OCI-M1 (cell line): ENCODE measurements around the gene NSDHL.
"Not testable (repeated sequence)": the region's sequence is repeated elsewhere in the genome, so short reads cannot be mapped to it uniquely, and the experiment has no call there.

Source experiments
- DNase-seq: peaks from one replicate; lab custom pipeline; 2025; lab: John Stamatoyannopoulos, UW

Gene NSDHL

GRCh38 chrX:152895121-152895520 is 64.3 kb downstream of the NSDHL start:
- no peak for DNase-seq

DNA sequence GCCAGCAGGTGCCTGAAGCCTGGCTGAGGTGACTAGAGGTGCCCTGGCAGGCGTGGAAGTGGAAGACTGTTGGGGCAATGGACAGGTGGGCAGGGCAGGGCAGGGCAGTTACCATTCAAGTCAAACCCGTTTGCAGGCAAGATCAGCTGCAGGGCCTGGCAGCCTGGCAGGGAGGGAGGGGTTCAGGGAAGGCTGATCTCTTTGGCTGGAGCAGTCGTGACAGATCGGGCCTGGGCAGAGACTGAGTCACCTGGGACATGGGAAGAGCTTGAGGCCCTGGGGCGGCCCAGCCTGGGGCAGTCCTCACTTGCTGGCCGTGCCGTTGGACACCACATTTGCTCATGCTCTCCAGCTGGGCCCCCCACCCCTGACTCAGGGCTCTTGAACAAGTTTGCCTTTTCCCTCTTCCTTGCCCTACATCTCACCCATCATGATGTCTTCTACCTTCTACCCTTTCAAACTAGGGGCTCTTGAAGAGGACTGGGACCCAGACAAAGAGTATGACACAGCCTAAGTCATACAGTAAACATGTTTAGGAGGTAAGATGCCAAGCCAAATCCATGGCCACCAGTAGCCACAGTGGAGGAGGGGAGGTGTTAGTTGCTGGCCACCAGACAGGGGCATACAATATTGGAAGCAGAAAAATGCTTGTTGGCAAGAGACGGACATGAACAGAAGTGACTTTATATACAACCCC is 65.0 kb downstream of the NSDHL start:
- no peak for DNase-seq

- no peak for DNase-seq
These were observed 65.6 kb downstream of the NSDHL start for GRCh38 chrX:152896450-152896849.

- DNase-seq, result no peak
These were observed 66.6 kb downstream of the NSDHL start, which contains the start of gene ZNF185 for GRCh38 chrX:152897222-152898131. Gene ZNF185 (plus strand): TSS chrX:152898067. CDS start chrX:152914490, 16,423 bp downstream.

- no peak for DNase-seq
These were observed 67.6 kb downstream of the NSDHL start for GRCh38 chrX:152898442-152898841.

GRCh38 chrX:152899111-152899873 is 68.4 kb downstream of the NSDHL start:
- no peak for DNase-seq

DNA sequence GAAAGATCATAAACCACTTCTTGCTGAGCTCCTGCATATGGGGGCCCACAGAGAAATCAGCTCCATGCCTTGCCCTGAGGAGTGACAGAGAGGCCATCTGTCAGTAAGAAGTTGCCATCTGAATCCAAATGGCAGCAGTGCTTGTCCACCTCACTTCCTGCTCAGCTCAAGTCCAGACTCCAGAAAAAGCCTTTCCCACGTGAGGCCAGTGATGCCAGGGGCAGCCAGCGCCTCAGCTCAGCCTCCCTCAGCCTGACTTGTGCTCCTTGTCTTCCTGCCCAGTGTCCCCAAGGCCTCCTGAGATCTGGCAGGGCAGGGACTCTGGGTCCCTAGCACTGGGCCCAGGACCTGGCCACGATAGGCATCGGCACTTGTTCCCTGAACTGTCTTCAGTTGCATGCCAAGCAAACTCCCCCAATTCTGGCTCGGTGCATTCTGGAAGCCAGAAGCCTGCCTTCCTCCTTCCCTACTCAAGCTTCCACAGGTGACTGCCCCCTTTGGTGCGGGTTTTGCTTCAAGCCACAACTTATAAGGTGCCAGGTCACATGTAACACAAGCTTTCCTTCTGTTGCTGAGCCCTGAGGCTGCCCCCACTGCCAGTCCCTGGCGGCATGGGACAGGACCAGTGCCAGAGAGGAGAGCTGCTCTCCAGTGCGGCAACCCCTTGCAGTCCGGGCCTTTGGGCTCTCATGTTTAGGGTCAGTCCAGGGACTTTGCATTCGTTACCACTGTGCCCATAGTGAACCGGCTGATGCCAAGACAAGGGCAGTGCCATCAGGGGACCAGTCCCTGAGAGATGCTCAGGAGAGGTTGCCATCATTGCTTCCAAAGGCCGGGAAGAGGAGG is 69.2 kb downstream of the NSDHL start:
- DNase-seq, result no peak

GRCh38 chrX:152900937-152901445 is 70.1 kb downstream of the NSDHL start:
- no peak for DNase-seq

DNA sequence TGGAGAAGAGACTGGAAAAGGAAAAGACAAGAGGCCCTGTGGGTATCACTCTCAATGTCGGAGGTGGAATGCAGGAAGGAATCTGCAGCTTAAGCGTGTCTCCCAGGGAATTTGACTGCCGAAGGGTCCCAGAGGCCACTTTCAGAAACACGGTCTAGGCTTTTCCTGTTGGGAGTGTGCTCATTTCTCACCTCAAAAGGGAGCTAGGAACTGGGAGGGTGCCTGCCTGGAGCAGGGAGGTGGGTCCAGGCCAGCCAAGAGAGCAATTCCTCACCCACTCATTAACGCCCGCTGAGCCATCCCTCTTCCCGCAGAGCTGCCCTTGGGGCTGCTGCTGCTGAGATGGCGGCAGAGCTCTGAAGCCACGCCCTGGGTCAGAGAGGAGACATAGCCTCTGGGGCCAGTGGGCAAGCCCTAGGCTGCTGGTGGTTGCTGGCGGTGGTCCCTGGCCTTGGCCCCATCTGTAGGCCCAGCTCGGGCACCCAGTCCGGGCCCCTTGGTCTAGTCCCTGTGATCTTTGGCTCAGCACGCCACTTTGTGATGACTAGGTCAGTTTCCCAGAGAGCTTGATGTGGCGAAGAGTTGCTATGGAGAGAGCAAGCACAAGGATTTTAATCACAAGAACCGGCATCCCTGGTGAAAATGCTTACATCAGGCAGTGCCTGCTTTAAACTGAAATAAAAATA is 71.1 kb downstream of the NSDHL start:
- DNase-seq, result no peak

- no peak for DNase-seq
These were observed 71.6 kb downstream of the NSDHL start for GRCh38 chrX:152902502-152902820.

GRCh38 chrX:152903589-152903988 is 72.7 kb downstream of the NSDHL start:
- no peak for DNase-seq

DNA sequence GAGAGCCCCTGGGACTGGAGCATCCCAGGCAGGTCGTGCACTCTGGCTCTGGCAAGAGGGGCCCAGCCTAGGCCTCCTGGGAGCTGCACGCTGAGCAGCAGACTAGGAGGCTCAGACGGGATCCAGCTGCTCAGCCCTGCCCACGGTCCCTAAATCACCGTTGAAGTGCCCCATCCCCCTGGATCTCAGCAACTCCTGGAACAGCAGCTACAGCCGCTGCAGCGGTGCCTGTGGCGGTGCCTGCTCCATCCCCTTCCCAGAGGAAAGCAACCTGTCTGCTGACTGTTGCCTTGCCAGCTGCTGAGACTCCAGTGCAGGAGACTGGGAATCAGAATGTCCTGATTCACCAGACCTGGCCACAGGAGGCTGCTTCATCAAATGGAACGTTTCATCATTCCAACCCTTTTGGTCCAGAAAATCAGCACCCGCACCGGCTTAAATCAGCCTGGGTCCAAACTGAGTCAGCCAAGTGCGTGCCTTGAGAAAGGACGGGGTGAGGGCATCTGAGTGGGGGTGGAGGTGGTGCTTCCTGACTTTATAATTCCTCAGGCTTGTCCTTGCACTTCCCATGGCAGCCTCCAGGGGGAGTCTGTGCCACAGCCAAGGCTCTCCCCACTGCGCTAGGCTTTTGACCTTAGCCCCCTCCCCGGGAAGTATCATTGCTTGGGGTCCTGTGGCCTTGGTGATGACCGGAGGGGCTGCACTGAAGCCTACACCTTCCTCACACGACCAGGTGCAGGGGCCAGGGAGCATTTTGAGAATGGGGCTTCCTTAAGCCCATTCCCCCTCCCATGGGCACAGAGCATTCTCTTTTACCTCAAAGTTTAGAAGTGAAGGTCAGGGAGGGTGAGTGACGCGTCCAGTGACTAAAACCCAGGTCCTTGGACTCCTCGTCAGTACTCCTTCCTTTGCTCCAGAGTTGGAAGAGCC is 73.6 kb downstream of the NSDHL start:
- DNase-seq, result peak; percentile 52

DNA sequence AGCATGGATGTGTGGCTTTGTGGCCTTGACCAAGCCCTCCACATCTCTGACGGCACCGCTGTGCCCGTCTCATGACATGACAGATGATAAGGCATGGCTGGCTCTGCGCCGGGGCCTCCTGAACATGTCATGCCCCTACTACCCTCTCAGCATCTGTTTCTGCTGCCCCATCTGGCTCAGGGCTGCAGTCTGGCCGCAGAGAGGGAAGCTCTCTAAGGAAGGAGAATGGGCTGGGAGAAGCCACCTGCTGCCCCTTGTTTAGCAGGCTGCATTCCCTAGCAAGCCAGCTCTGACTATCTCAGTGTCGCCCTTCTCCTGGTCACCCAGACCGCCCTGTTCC is 74.2 kb downstream of the NSDHL start:
- DNase-seq, result no peak

DNA sequence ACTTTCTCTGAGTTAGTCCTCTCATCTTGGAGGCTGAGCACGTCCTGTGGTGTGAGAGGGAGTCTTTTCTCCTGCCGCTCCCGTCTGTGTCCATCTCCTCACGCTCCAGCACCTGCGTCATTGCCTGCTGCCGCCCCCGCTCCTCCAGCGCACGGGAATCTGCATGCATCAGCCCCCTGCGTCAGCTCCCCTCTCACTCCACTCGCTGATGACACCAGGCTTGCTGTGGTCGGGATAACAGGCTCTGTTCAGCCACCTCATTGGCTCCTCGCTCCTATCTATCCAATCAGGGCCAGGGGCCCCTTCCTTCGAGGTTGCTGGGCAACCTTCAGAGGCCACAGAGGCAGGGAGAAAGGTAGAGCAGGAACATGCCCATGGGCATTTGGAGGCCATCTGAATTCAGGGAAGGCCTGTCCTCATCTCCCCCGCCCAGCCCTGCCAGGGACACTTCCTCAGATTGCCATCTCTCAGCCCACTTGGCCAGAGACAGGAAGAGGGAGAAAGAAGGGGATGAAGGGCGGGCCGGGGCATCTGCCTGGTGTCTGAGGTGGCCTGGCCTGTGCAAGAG is 76.3 kb downstream of the NSDHL start:
- DNase-seq, result no peak

DNA sequence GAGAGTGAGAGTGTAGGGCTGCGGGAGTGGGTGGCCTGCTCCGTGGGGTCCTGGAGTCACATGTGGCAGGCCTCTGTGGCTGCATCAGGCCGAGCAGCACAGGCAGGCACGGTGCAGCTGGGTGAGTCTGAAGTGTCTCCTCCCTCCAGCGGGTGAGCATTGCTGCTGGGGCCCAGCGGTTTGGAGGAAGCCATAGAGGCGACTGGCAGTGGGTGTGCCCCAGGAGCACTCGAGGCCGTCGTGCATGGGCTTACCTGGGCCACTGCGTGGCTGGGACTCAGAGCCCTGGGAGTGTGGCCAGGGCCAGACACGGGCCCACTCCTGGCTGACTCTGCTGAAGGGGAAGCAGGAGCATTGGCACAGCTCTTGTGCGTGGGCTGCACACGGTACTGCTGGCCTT is 77.6 kb downstream of the NSDHL start:
- no peak for DNase-seq

DNA sequence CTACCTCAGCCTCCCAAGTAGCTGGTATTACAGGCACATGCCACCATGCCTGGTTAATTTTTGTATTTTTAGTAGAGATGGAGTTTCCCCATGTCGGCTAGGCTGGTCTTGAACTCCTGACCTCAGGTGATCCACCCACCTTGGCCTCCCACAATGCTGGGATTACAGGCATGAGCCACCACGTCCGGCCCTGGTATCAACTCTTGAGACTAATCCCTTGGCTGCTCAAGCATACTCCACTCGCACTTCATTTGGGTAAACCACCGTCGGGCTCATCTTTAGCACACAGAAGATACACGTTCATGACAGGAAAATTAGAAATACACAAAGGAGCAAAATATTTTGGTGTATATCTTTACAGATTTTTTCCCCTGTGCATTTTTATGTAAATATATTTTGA is 79.2 kb downstream of the NSDHL start:
- not testable (repeated sequence) for DNase-seq

DNA sequence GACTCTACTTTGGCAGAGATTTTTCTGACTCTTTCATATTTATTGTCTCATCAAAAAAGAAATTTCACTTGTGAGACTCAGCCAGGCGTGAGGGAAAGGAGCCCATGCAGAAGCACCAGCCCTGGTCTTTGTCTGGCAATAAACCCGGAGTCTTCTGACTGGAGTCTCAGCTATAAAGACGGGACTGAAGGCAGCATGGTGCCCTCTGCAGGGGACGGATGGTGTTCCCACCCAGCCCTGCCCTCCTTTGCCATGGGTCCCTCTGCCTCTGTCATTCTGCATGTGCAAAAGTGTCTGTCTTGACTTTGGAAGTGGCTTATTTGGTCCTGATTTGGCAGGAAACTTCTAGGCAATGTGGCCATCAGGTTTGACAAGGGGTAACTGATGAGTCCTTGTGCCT is 81.2 kb downstream of the NSDHL start:
- peak; percentile 22 for DNase-seq

- DNase-seq, result no peak
These were observed 81.8 kb downstream of the NSDHL start for GRCh38 chrX:152912641-152913040.

GRCh38 chrX:152913346-152913745 is 82.5 kb downstream of the NSDHL start:
- no peak for DNase-seq

DNA sequence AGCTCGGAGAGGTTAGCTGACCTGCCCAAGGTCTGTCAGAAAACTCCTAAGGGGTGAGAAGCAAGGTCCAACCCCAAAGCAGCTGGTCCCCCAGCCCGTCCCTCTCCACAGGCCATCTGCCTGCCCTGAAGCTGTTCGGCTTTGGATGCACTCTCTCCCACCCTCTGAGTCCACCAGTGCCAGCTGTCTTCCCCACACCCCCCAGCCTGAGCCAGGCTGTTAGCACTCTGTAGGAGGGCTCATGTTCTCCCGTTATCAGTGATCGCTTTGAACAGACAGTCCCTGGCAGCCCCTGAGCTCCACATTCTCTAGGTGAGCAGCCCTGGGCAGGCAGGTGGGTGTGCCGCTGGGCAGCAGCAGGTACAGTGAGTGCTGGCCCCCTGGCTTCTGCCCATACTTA is 83.0 kb downstream of the NSDHL start:
- DNase-seq, result no peak
